NCI-H69 (cell line): Measurements from ENCODE around the gene SH3D19.

Experiments used
- DNase-seq: peaks from one replicate; lab custom pipeline; 2025; lab: John Stamatoyannopoulos, UW

SH3D19 gene

DNA sequence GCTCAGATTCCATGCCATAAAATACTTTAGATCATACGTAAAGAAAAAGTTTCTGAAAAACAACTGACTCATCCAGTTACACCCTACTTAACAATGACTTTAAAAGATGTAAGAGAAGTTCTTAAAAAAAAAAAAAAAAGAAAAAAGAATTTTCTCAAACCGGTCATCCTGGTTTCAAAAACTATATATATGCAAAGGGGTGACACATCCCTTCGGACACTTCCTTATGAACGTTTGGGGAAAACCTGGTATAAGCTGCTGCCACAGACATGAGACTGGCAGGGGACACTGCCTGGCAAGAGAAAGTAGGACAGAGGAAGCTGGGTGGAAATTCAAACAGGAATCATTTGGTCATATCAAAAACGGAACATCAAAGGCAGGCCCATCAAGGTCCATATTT lies 129.6 kb downstream of the SH3D19 start:
- DNase-seq: no peak

- DNase-seq: no peak
Measured at GRCh38 chr4:151193414-151193813, 132.0 kb downstream of the SH3D19 start.

GRCh38 chr4:151192556-151193235 lies 132.7 kb downstream of the SH3D19 start:
- DNase-seq: no peak

GRCh38 chr4:151184523-151185458 lies 140.6 kb downstream of the SH3D19 start:
- DNase-seq: no peak

DNA sequence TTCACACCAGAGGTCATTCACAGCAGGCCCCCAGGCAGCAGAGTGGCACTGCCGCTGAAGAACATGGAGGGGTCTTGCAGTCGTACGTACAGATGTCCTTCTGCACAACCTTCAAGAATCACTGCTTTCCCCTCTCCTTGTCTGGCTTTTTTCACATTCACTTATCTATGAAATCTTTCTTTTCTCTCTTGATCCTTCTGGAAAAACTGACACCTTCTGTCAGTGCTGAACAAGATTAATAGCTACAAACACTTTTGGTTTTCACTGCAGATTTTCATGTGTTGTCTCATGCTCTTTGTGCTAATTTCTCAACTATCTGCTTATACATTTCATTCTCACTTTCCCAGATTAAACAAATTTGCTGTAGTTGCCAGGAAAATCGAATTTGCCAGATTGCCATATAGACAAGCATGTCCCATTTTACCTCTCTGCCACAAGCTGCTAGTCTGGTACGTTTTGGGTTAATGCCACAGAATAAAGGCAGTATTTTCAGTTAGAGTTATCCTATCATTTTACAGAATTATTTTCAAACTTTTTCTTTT lies 142.9 kb downstream of the SH3D19 start:
- no peak for DNase-seq

GRCh38 chr4:151176685-151177084 lies 148.7 kb downstream of the SH3D19 start:
- DNase-seq: no peak

DNA sequence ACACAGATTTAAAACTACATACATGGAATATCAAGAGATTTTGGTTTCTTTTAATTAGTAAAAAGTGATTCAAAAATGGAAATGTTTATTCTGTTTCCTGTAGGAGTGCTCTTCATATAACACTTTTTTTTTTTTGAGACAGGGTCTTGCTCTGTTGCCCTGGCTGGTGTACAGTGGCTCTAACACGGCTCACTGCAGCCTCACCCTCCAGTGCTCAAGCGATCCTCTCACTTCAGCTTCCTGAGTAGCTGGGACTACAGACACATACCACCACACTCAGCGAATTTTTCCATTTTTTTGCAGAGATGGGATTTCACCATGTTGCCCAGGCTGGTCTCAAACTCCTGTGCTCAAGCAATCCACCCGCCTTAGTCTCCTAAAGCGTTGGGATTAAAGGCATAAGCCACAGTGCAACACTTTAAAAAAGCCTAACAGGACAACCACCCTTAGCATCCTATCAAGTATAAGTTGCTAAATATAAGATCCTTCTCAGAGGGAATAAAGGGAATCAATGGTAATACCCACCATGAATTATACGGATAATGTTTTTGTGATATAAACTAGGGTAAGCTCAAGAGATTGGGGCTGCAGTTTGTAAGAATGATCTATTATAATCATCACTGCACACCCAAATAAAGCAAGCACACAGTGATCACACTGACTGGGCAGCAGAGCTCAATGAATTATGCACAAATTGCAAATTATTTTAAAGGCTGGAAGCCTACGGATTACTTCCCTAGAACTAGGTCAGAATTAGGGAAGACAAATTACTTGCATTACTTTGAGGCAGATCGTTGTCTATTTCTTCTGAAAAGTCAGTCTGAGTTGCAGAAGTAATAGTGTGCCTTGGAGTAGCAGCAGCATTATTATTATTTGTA lies 149.4 kb downstream of the SH3D19 start:
- DNase-seq: no peak

DNA sequence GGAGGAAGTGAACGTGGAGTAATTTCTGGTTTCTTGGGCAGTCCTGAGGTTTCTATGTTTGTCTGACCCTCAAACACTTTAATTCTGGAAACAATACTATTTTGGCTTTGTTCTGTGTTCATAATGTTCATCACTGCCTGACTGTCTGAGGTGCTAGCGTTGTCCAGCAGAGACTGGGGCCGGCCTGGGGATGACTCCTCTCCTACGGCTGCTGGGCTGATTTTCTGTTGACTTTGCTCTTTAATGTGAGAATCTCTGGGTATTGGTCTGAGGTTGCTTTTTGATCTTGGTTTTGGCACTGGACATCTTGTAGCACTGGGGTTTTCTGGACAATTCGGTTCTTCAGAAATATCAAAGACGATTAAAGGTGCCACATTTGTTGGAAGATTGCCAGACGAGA lies 150.2 kb downstream of the SH3D19 start:
- DNase-seq: no peak

DNA sequence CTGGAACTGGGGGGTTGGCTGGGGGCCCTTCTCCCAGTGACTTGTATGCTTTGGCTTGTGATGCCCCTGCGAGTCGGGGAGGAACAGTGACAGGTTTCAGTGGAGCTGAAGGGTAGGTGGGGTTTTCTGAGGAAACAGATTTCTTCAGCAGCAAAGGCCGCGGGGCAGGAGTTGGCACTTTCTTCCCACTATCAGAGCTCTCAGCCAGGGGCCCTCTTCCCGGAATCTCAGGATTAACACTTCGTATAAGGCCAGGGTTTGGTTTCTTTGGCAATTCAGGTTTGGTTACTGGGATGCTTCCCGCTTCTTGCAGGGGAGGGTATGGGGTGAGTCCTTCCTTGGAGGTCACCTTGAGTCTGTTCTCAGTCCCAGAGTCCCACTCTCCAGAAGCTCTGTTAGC lies 150.6 kb downstream of the SH3D19 start:
- no peak for DNase-seq

- no peak for DNase-seq
Measured at GRCh38 chr4:151173871-151174270, 151.5 kb downstream of the SH3D19 start.

DNA sequence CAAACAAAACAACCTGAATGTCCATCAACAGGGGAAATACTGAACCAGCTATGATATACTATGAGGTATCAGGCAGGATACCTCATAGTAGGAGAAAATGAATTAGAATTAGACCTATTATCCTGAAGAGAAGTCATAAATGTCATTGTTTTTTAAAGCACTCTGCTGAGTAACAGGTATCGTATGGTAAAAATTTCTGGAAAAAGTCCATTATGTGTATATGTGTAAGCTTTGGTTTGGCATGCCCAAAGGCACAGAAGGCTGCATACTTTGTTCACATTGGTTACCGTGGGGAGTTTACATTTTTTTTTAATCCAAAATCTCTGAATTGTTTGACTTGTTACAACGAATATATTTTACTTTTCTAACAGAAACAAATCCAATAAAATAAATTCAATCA lies 155.5 kb downstream of the SH3D19 start:
- no peak for DNase-seq

DNA sequence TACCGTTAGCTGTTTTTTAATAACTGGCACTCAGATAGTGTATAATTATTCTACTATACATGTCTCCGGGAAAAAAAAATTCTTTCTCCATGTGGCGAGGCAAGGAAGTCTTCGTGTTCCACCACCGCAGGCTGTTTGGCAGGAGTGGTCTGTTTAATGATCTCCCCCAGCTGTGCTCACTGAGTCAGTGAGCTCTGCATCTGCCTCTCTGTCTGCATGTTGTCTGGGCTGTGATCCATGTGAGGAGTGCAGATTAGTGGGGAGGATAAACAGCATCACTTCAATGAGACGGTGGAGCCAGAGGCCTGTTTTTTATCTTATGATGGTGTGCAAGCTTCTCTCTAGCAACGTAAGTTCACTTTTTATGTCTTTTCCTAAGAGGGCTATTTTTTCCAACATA lies 156.2 kb downstream of the SH3D19 start:
- DNase-seq: peak; percentile 75

GRCh38 chr4:151167561-151167960 lies 157.8 kb downstream of the SH3D19 start:
- no peak for DNase-seq

- peak; percentile 3 for DNase-seq
Measured at GRCh38 chr4:151166636-151167035, 158.8 kb downstream of the SH3D19 start.

DNA sequence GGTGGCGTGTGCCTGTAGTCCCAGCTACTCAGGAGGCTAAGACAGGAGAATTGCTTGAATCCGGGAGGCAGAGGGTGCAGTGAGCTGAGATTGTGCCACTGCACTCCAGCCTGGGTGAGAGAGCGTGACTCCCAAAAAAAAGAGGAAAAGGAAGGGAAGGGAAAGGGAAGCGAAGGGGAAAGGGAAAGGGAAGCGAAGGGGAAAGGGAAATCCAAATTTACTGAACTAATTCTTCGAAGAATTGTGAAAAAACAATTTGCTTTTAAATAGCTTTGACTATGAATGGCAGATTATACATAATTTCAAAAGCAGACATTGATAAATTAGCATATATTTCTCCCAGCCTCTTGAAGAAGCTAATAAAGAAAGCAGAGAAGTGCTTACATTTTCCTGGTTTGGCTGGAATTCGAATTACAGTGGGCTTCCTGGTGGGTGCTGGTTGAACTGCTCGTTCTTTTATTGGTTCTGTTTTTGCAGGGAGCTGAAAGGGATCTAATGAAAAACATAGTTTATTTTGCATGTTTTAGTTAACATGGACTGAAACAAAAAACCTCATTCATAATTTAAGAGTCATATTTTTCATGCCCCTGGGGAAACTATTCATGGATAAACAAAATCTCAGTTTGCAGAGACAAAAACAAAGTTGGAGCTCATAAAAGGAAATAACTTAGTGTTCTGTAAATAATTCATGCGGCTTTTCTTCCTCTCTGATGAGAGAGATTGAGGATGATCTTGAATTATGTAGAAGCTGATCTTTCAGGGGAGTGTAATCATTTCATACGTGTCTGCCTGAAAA lies 160.0 kb downstream of the SH3D19 start:
- no peak for DNase-seq

DNA sequence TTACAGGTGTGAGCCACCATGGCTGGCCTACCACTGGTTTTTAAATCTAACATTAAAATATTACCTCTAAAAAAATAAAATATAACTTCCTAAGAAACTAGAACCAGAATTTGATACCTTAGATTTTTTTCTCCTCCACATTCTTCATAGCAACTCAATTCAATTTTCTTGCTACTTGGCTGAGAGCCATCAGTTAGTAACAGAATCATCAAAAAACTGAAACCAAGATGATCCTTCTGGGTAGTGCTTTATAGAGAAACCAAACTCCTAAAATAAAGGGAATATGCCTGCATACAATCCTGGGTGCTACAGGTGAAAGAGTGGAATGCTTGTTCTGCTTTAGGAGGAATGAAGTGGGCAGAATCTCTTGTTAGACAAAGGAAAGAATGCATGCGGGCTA lies 161.6 kb downstream of the SH3D19 start:
- no peak for DNase-seq

DNA sequence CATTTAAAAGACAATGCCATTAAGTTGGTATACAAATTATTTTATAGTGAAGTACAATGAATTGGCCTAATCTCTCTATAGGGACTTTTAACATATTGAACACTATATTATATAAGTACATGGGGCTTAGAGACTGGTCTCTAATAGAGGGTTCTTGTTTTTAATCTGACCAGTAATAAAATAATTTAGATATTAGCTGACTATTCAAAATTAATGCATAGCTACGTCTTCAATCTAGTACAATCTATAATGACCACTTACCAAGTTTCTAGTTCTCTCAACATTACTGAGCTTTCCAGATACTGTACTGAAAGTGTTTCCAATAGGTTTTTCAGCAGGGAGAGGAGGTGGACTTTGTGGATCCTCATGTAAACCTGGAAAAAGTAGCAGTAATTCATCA lies 166.4 kb downstream of the SH3D19 start:
- DNase-seq: no peak

DNA sequence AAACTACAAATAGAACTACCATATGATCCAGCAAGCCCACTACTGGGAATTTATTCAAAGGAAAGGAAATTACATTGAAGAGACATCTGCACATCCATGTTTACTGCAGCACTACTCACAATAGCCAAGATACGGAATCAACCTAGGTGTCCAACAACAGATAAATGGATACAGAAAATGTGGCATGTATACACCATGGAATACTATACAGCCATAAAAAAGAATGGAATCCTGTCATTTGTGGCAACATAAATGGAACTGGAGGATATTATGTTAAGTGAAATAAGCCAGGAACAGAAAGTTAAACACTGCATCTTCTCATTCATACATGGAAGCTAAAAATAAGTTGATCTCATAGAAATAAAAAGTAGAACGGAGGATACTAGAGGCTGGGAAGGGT lies 167.9 kb downstream of the SH3D19 start:
- DNase-seq: no peak

GRCh38 chr4:151153585-151153984 lies 171.8 kb downstream of the SH3D19 start:
- no peak for DNase-seq

GRCh38 chr4:151152028-151152427 lies 173.4 kb downstream of the SH3D19 start:
- DNase-seq: peak; percentile 23
